ENCODE measurements around the gene TCEA2.

DNA sequence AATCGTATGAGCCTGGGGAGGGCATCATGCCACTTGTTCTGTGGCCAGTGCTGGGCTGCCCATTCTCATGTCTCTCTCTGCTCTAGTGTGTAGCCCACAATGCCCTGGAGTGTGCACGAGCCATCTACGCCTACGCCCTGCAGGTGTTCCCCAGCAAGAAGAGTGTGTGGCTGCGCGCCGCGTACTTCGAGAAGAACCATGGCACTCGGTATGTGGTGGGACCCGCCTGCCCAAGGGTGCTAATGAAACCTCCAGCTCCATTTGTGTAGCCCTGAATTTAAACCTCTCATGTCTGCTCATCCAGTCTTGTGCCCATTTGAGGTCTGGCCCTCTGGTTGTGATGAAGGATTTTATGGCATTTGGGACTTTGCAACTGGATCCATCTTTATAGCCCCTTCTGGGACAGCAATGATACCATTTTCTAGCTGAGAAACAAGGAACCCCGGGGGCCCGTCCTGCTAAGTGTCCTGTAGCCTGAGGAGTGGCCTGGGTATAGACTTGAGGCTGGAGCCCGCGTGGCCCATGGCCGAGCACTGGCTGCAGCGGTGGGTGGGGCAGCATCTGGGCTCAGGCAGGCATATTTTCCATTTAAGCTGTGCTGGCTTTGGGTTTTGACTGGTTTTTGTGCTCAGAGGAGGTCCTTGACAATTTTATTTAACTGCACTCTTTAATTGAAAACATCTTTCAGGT lies 40.2 kb upstream of the TCEA2 start:
- TF ChIP-seq, protein P1, sequence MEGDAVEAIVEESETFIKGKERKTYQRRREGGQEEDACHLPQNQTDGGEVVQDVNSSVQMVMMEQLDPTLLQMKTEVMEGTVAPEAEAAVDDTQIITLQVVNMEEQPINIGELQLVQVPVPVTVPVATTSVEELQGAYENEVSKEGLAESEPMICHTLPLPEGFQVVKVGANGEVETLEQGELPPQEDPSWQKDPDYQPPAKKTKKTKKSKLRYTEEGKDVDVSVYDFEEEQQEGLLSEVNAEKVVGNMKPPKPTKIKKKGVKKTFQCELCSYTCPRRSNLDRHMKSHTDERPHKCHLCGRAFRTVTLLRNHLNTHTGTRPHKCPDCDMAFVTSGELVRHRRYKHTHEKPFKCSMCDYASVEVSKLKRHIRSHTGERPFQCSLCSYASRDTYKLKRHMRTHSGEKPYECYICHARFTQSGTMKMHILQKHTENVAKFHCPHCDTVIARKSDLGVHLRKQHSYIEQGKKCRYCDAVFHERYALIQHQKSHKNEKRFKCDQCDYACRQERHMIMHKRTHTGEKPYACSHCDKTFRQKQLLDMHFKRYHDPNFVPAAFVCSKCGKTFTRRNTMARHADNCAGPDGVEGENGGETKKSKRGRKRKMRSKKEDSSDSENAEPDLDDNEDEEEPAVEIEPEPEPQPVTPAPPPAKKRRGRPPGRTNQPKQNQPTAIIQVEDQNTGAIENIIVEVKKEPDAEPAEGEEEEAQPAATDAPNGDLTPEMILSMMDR (conservative IDR thresholded peaks at IDR 0.05; ENCODE audit: low read length), result no peak
- TF ChIP-seq EZH2phosphoT487 (IDR thresholded peaks at IDR 0.05; ENCODE audit: borderline replicate concordance, low read depth, low read length), result no peak
